ENCODE measurements around the gene NFIA. TPM values are rescaled to one million over a fixed set of nuclear protein-coding genes. Genes with fewer than 3 reads are reported as not detected.

The NFIA gene
- total RNA-seq, 2 donors from 2014 or later = 5.0 to 5.2 TPM

GRCh38 chr1:61190618-61191432, 108.5 kb downstream of the NFIA start:
- DNase-seq = no peak
- Mint-ChIP-seq H3K36me3 (ENCODE audit: low read depth) (no peaks in the 10 kb centered on the region), H3K4me3 (no peak overlapping the region), H3K27me3 (no peaks in the 10 kb centered on the region), H3K27ac (no peak overlapping the region), H3K4me1 (peaks cover 2% of the 10 kb centered on the region)
- H3K9me3 ChIP-seq (ENCODE audit: control insufficient read depth, low read length, poor library complexity, severe bottlenecking) = no peaks in the 10 kb centered on the region
- no peak for ATAC-seq

DNA sequence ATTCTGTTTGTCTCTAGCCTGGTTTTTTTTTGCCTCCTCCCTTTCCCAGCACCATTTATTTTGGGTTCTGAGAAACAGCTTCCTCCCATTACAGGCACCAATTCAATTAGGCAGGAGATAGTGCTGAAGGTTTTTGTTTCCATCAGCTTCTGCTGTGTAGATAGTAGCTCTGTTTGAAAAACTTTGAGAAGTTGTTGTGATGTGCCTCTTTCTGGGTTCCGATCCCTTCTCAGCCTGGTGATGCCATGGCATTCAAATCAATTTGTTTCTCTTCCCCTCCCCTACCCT, 109.0 kb downstream of the NFIA start:
- H3K4me1 Mint-ChIP-seq = peaks cover 2% of the 10 kb centered on the region
- no peaks in the 10 kb centered on the region for H3K27me3 Mint-ChIP-seq
- DNase-seq = no peak
- H3K36me3 Mint-ChIP-seq (ENCODE audit: low read depth) = no peaks in the 10 kb centered on the region
- H3K4me3 Mint-ChIP-seq = no peak overlapping the region
- no peaks in the 10 kb centered on the region for H3K9me3 ChIP-seq (ENCODE audit: control insufficient read depth, low read length, poor library complexity, severe bottlenecking)
- ATAC-seq = no peak
- no peak overlapping the region for H3K27ac Mint-ChIP-seq

- H3K27me3 Mint-ChIP-seq = peaks cover 4% of the 10 kb centered on the region
- DNase-seq = no peak
Measured at GRCh38 chr1:61192663-61193330, 110.4 kb downstream of the NFIA start.

DNA sequence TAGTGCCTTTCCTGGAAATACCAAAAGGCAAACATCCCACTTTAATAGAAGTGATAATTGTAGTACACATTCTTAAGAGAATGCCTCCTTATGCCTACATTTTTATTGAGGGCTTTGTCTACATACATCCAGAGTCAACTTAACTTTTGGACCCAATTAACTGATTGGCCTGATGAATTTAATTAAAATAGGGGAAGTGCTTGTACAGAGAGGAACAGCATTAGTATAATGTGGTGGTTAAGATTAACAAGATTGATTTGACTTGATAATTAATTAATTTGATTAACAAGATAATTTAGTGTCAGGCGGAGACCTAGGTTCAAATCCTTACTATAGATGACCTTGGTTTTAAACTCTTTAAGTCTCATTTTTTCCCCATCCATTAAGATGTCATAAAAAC, 111.4 kb downstream of the NFIA start:
- H3K27ac Mint-ChIP-seq = no peak overlapping the region
- ATAC-seq (no peak), DNase-seq (no peak)
- no peaks in the 10 kb centered on the region for H3K9me3 ChIP-seq (ENCODE audit: control insufficient read depth, low read length, poor library complexity, severe bottlenecking)
- no peak overlapping the region for H3K4me3 Mint-ChIP-seq
- peaks cover 12% of the 10 kb centered on the region for H3K27me3 Mint-ChIP-seq
- no peaks in the 10 kb centered on the region for H3K36me3 Mint-ChIP-seq (ENCODE audit: low read depth)
- H3K4me1 Mint-ChIP-seq = peaks cover 2% of the 10 kb centered on the region

More at GRCh38 chr1:61192663-61193330, 110.4 kb downstream of the NFIA start:
- H3K36me3 Mint-ChIP-seq (ENCODE audit: low read depth) = no peaks in the 10 kb centered on the region
- no peak for ATAC-seq
- no peak overlapping the region for H3K4me3 Mint-ChIP-seq
- no peak overlapping the region for H3K27ac Mint-ChIP-seq
- H3K4me1 Mint-ChIP-seq = peaks cover 2% of the 10 kb centered on the region
- H3K9me3 ChIP-seq (ENCODE audit: control insufficient read depth, low read length, poor library complexity, severe bottlenecking) = no peaks in the 10 kb centered on the region

DNA sequence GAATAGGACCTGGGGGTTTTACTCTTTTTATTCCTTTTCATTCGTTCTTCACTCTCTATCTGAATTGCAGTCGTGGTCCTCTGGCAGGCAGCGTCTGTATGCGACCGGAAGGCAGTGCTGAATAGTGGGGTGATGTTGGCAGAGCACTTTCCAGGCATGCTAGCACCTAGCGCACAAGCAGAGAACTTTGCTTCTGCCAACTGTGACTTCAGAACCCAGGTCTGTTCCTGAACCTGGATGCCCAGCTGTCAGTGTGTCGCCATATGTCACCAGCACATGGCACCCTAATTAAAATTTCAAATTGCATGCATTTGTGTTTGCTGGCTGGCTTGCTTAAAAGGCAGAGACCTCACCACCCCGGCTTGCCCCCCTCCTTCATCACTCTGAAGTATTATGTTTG, 116.2 kb downstream of the NFIA start:
- ATAC-seq (no peak), DNase-seq (no peak)
- H3K4me3 Mint-ChIP-seq = no peak overlapping the region
- no peak overlapping the region for H3K27ac Mint-ChIP-seq
- peaks cover 14% of the 10 kb centered on the region for H3K27me3 Mint-ChIP-seq
- H3K36me3 Mint-ChIP-seq (ENCODE audit: low read depth) = no peaks in the 10 kb centered on the region
- no peaks in the 10 kb centered on the region for H3K4me1 Mint-ChIP-seq
- H3K9me3 ChIP-seq (ENCODE audit: control insufficient read depth, low read length, poor library complexity, severe bottlenecking) = no peaks in the 10 kb centered on the region

GRCh38 chr1:61201035-61201434, 118.7 kb downstream of the NFIA start:
- H3K9me3 ChIP-seq (ENCODE audit: control insufficient read depth, low read length, poor library complexity, severe bottlenecking) = no peaks in the 10 kb centered on the region
- Mint-ChIP-seq H3K4me1 (no peaks in the 10 kb centered on the region), H3K4me3 (no peak overlapping the region), H3K27me3 (peaks cover 20% of the 10 kb centered on the region), H3K27ac (no peak overlapping the region), H3K36me3 (ENCODE audit: low read depth) (no peaks in the 10 kb centered on the region)
- DNase-seq (no peak), ATAC-seq (no peak)

- H3K27ac Mint-ChIP-seq = no peak overlapping the region
- H3K36me3 Mint-ChIP-seq (ENCODE audit: low read depth) = no peaks in the 10 kb centered on the region
- H3K4me3 Mint-ChIP-seq = no peak overlapping the region
- DNase-seq (no peak), ATAC-seq (no peak)
- no peaks in the 10 kb centered on the region for H3K4me1 Mint-ChIP-seq
- no peaks in the 10 kb centered on the region for H3K9me3 ChIP-seq (ENCODE audit: control insufficient read depth, low read length, poor library complexity, severe bottlenecking)
- H3K27me3 Mint-ChIP-seq = peaks cover 18% of the 10 kb centered on the region
Measured at GRCh38 chr1:61202854-61203598, 120.7 kb downstream of the NFIA start.

DNA sequence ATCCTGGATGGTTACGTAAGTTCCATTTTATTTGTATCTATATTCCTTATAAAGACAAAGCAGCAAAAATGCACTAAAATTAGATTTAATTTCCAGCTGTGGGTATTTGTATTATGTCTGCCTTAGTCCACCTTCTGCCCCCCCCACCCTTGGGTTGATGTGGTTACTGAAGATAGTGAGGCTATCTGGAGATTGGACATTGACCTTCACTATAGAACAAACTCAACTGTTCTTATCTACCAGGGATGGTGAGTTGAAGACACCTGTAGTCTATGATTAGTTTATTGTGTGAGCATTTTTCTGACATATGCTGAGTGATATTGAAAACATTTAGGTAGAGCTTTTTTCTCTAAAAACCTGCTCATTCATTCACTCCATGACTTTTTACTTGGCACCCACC, 122.2 kb downstream of the NFIA start:
- peaks cover 12% of the 10 kb centered on the region for H3K27me3 Mint-ChIP-seq
- no peak overlapping the region for H3K27ac Mint-ChIP-seq
- ATAC-seq = no peak
- H3K36me3 Mint-ChIP-seq (ENCODE audit: low read depth) = no peaks in the 10 kb centered on the region
- H3K9me3 ChIP-seq (ENCODE audit: control insufficient read depth, low read length, poor library complexity, severe bottlenecking) = no peaks in the 10 kb centered on the region
- H3K4me1 Mint-ChIP-seq = no peaks in the 10 kb centered on the region
- DNase-seq = no peak
- no peak overlapping the region for H3K4me3 Mint-ChIP-seq

DNA sequence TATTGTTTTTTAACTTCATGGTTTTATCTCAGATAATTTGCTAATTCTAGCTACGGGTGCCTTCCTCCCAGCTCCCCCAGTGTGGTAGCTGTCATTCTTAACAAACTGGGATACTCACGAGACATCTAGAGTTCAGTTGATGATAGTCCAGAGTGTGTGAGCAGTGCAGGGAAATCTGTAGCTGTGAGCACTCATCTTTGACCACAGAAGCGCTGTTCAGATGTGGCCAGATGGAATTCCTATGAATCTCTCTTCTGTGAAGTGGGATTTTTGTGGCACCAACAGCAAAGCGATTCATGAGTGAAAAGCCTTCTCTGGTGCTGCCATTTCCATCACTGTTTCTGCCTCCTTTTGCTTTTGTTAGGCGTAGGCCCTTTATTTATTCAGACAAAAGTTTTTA, 125.1 kb downstream of the NFIA start:
- no peak overlapping the region for H3K4me3 Mint-ChIP-seq
- no peaks in the 10 kb centered on the region for H3K9me3 ChIP-seq (ENCODE audit: control insufficient read depth, low read length, poor library complexity, severe bottlenecking)
- H3K4me1 Mint-ChIP-seq = no peaks in the 10 kb centered on the region
- H3K27me3 Mint-ChIP-seq = peaks cover 12% of the 10 kb centered on the region
- no peak for DNase-seq
- H3K36me3 Mint-ChIP-seq (ENCODE audit: low read depth) = no peaks in the 10 kb centered on the region
- H3K27ac Mint-ChIP-seq = no peak overlapping the region
- no peak for ATAC-seq

DNA sequence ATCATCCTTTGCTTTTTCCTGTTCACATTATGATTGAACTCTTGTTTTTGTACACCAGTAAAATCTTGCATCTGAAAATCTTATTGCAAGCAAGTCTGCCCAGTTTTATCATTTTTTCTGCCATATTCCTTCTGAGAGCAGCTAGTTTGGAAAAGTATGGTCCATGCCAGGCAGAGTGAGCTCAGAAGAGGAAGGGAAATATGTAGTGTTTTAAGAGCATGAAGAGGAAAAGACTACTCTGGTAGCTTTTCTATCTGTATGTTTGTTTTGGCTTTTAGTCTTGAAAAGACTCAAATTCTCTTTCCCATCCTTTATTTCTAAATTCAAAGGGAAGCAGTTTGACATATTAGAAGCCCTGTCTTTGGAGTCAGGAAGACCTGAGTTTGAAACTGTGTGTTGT, 125.8 kb downstream of the NFIA start:
- no peaks in the 10 kb centered on the region for H3K9me3 ChIP-seq (ENCODE audit: control insufficient read depth, low read length, poor library complexity, severe bottlenecking)
- Mint-ChIP-seq H3K36me3 (ENCODE audit: low read depth) (no peaks in the 10 kb centered on the region), H3K4me3 (no peak overlapping the region), H3K27me3 (peaks cover 12% of the 10 kb centered on the region), H3K4me1 (peaks cover 3% of the 10 kb centered on the region), H3K27ac (no peak overlapping the region)
- no peak for ATAC-seq
- no peak for DNase-seq

GRCh38 chr1:61208831-61209230, 126.5 kb downstream of the NFIA start:
- Mint-ChIP-seq H3K36me3 (ENCODE audit: low read depth) (no peaks in the 10 kb centered on the region), H3K27me3 (peaks cover 8% of the 10 kb centered on the region), H3K4me1 (peaks cover 3% of the 10 kb centered on the region), H3K27ac (no peak overlapping the region), H3K4me3 (no peak overlapping the region)
- ATAC-seq (no peak), DNase-seq (no peak)
- no peaks in the 10 kb centered on the region for H3K9me3 ChIP-seq (ENCODE audit: control insufficient read depth, low read length, poor library complexity, severe bottlenecking)

DNA sequence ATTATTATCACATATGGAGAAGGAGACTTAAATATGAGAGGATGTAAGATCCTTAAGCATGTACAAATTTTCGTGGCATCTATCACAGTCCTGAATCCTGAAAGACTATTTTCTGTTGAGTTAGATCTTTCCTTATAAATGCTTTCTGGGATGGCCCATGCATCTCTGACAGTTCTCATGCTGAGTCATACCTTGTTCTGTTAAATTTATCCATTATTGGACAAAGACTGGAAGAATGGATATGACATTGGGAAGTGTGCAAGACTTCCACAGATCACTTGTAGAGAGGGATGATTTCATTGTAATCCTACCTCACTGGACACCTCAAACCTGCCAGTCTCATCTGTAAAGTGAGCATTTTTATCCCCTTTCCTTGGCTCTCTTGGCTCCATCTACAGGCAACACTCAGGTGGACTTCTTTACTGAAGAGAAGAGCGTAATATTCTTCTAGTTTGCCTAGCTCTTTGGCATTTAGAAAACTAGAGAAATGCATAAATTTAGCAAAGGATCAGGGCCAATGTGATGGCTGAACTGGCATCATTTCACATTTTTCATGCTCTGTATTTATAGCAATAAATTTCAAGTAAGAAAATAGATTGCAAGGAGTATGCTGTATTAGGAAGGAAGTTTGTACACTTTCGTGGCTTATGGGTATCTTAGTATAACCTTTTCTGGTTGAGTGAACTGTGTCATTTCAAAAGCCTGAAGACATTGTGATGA, 128.2 kb downstream of the NFIA start:
- H3K9me3 ChIP-seq (ENCODE audit: control insufficient read depth, low read length, poor library complexity, severe bottlenecking) = no peaks in the 10 kb centered on the region
- DNase-seq = no peak
- Mint-ChIP-seq H3K27me3 (peaks cover 5% of the 10 kb centered on the region), H3K4me3 (no peak overlapping the region), H3K36me3 (ENCODE audit: low read depth) (no peaks in the 10 kb centered on the region), H3K4me1 (peaks cover 3% of the 10 kb centered on the region), H3K27ac (no peak overlapping the region)
- no peak for ATAC-seq

All from T-helper 17 cell (primary cell).